ENCODE results near the gene IL1RAPL1.

Gene IL1RAPL1

DNA sequence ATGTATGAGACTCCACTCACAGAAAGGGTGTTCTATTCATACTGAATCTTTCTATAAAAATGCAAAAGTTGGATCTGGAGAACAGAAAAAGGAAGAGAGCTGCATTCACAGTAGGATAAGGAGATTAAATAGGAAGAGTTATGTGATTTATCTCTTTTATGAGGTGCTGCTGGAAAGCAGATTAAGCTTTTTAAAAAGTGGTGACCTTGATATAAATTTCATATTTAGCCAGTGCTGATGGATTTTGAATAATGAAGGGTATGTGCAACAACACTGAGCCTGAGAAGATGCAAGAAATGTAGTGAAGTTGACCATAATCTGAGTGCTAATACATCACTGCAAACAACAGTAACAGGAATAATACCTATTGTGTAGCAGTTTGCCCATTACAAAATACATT, 795.6 kb downstream of the IL1RAPL1 start:
- in situ Hi-C loops (cut with MboI; ENCODE audit: low sequenced_read_pairs) = no loop called here

DNA sequence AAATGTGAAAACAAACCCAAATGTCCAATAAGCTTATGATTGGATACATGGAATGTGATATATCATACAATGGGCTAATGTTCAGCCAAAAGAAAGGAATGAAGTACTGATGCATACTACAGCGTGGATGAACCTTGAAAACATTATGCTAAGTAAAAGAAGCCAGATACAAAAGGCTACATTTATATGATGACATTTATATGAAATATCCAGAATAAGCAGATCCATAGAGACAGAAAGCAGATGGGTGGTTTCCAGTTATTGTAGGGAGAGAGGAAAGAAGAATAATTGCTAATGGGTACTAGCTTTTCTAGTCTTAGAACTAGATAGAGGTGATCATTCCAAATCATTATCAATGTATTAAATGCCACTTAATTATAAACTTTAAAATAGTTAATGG, 801.3 kb downstream of the IL1RAPL1 start:
- in situ Hi-C loops (cut with MboI; ENCODE audit: low sequenced_read_pairs) = no loop called here

DNA sequence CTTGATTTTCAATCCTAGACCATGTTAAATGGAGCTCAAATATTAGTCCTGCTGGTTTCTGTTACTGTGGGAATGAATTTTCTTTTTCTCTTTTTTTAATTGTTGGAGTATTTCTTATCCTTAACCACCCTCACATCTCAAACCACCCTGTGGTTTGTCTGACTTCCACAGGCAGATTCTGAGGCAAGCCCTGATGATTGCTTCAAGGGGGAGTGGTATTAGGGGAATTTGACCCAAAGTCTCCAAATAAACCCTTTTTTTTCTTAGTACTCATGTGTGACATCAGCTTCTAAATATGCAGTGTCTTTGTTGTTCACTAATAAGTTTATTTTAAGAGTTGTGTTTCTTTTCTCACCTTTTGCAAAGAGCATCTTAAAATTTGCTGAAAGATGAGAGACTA, 810.3 kb downstream of the IL1RAPL1 start:
- in situ Hi-C loops (cut with MboI; ENCODE audit: low sequenced_read_pairs) = no loop called here

DNA sequence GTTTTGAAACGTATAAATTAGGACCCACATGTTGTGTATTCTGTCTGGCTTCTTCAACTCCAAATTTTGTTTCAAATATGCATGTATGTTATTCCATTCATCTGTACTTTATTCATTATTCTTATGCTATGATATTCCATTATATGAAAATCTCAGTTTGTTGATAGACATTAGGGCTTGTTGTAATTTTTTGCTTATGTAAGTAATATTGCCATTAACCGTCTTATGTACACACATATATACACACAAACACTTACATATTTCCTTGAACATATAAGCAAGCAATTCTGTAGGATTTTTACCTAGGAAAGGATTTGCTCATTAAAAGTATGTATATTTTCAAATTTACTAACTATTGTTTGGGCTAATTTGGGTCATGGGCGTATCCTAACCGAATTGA, 820.1 kb downstream of the IL1RAPL1 start:
- in situ Hi-C loops (cut with MboI; ENCODE audit: low sequenced_read_pairs) = no loop called here

DNA sequence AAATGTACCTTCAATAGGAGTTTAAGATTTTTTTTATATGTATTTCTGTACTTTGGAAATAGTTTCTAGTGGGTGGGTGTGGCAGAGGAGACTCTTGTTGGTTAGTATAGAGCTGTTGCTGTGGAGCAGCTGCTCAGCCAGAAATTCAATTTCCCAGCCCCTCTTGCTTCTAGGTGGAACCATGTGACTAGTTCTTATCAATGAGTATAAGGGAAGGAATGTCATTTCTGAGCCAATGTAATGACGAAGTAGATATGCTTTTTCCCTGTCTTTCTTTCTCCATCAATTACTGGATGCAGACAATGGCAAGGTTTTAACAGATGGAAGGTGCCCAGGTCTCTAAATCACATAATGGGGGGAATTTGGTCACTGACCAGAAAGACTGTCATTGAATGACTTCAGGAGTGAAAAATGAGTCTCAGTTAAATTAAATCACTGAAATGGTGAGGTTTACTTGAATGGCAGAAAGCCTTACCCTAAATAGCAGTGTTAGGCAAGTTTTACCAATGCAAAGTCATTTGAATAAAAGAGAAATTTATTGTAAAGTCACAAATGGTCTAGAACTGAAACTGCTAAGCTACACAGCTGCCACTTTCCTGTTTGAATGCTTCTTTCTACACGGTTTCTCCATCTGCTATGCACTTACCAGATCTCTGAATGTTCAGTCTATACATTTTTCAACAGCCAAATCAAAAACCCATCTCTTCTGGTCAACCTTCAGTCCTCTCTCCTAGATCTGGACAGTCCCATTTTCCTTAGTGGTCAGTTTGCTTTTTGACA, 832.7 kb downstream of the IL1RAPL1 start:
- in situ Hi-C loops (cut with MboI; ENCODE audit: low sequenced_read_pairs) = no loop called here

DNA sequence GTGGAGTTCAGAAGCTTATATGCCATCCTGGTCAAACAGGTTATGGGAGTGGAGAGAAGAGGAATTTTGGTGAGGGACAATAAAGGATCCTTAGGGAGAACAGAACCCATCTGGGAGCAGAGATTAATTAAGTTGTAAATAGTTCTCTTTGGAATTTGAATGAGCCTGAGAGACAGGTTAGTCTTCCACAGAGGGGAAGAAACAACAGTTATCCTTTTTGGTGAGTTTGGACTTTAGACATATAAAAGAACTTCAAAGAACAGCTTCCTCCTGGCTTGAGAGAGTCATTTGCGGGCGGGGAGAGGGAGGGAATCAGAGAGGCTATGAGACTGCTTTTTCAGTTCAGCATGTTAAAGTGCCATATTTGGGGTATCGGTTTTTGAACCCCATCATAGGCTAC, 834.8 kb downstream of the IL1RAPL1 start:
- in situ Hi-C loops (cut with MboI; ENCODE audit: low sequenced_read_pairs) = no loop called here

DNA sequence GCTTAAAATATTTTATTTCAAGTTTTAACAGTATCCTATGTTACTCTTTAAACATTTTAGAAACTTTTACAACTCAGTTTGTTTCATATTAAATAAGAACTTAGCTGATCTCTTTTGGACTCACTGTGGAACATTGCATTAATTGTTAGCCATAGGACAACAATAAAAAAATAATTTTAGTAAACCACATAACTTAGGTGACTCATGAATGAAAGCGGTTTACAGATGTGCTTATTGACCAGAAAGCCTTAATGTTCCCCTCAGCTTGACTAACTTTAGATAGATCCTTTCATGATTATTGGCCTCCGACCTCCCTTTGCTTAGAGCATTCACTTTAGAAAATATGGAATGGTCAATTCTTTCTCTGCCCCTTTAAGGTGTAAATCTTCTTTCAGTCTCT, 844.6 kb downstream of the IL1RAPL1 start:
- in situ Hi-C loops (cut with MboI; ENCODE audit: low sequenced_read_pairs) = no loop called here

DNA sequence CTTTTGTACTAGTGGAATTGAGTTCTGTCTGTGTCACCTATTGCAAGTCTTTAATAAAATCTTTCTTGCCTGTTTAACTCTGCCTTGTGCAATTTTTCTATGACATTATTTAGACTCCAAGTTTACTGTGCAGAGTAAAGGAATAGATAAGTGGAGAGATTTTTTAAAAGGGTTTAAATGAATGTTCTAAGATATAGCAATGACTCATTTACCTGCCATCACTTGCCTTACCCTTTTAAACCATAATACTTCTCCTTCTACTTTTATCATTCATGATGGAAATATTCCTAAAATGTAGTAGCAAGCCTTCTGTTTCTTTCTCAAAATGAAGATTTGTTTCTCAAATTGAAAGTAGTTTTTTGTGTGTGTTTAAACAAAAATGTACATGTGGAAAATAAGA, 845.3 kb downstream of the IL1RAPL1 start:
- in situ Hi-C loops (cut with MboI; ENCODE audit: low sequenced_read_pairs) = no loop called here

DNA sequence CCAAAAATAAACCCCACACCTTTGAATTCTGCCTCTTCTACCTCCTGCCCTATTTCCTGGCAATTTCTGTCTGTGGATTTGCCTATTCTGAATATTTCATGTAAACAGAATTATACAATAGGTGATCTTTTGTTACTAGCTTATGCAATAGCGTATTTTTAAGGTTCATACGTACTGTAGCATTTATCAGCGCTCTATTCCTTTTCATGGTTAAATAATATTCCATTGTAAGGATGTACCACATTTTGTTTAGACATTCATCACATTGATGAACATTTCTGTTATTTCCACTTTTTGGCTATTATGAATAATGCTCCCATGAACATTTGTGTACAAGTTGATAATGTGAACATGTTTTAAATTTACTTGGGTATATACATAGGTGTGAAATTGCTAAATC, 847.7 kb downstream of the IL1RAPL1 start:
- in situ Hi-C loops (cut with MboI; ENCODE audit: low sequenced_read_pairs) = no loop called here

DNA sequence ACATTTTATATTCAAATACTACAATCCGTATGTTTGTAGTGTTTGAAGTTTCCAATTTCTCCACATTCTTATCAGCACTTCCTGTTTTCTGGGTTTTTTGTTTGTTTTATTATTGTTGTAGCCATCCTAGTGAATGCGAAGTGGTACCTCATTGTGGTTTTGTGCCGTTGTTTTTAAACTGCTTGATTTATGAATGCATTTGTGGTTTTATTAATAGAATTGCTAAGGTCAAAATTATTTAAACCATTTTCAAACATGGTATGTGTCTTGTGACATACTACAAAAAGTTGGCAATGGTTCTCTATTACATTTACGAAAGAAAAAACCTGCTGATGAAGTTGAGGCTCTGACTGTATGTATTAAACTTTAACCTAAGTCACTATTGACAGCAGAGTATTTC, 848.1 kb downstream of the IL1RAPL1 start:
- in situ Hi-C loops (cut with MboI; ENCODE audit: low sequenced_read_pairs) = no loop called here

DNA sequence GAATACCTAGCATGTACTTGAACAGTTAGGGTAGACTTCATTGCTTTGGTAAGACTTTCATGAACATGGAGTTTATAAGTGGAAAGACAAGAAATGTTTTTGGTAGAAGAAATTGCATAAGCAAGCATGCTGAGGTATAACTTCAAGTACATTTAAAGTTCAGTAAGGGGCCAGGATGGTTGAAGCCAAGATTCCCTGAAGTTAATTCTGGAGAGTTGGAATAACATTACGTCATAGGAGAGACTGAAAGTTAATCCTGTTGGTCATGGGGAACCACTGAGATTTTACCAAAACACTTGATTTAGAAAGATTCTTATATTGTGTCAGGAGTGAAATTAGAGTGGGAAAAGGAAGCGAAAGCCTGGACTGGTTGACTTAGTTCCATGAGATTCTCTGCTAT, 860.6 kb downstream of the IL1RAPL1 start:
- in situ Hi-C loops (cut with MboI; ENCODE audit: low sequenced_read_pairs) = no loop called here

DNA sequence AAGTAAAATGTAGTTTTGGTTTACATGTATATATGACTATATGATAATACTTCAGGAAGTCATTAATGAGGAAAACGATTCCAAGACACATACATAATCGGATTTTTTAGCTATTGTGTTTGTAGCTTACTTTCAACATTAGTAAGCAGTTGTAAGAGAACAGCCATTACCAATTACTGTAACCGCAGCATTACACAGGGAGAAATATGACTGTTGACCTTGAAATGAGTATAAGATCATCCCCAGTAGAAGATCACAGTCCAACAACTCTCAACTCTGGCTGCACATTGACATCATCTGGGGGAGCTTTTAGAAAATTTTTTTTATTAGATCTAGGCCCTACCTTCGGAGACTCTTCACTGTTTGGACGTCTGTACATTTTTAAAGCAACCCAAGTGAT, 866.1 kb downstream of the IL1RAPL1 start:
- in situ Hi-C loops (cut with MboI; ENCODE audit: low sequenced_read_pairs) = no loop called here

DNA sequence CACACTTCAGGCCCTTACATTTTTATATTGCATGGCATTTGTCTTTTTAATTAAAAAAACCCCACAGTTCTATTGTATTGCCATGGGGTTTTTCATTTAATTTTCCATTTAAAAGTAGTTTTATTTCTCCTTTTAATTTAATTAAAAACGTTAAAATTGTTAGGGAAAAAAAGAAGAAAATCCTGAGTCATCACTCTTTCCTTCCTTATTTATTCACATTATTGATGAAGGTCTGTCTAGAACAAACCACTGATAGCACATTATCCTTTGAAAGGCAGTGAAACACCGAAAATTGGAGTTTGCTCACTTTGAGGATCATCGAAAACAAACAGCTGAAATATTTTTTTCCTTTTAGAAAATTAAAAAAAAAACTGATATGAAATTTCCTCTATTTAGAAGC, 868.5 kb downstream of the IL1RAPL1 start:
- in situ Hi-C loops (cut with MboI; ENCODE audit: low sequenced_read_pairs) = no loop called here

DNA sequence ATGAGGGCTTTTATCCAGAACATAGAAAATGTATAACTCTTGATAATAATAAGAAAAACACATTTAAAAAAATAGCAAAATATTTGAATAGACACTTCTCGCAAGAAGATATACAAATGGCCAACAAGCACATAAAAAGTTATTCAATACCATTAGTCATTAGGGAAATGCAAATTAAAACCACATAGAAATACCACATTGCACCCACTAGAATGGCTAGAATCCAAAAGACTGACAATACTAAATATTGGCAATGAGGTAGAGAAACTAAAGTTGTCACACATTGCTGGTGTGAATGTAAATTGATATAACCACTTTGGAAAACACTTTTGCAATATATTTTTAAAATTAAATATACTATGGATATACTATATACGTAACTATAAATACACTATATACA, 873.8 kb downstream of the IL1RAPL1 start:
- in situ Hi-C loops (cut with MboI; ENCODE audit: low sequenced_read_pairs) = no loop called here

DNA sequence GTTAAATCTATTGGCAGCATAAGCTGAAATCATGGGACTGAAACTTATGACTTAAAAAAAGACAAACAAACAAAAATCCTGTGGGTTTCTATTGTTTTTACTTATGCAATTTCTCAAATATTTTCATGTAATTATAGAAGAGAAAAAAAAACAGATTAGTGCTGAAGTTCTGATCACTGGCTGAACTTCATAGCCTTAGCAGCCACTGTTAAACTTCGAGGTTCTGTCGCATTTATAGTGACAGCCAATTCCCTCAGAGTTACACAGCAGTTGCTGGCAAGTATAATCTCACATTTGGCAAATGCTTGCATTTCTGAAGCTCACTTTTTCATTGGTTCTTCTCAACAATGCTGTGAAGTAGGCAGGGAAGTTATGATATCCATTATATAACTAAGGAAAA, 879.2 kb downstream of the IL1RAPL1 start:
- in situ Hi-C loops (cut with MboI; ENCODE audit: low sequenced_read_pairs) = no loop called here

DNA sequence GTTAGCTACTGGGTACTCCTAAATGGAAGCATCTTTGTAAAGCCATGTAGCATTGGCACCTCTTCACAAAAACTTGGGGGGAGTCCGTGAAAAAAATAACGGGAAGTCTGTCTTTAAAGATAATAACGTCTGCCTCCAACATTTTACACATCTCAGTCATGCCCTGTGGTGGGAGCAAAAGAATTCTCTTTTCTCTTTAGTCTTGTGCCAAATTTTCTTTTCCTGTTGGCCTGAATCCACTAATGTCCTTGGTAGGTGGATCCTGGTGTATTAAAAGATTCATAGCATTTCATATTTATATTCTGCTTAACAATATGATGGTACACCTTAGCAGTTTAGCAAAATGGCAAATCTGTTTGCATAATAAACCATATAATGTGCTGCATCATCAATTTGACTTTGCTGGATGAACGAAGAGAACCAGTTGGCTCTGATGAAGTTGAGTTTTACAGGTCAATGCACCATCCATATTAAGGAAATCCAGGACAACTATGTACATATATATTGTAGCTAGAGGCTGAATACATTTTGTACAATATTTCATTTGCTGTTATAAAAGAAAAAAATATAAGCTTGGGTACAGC, 881.8 kb downstream of the IL1RAPL1 start:
- in situ Hi-C loops (cut with MboI; ENCODE audit: low sequenced_read_pairs) = no loop called here

DNA sequence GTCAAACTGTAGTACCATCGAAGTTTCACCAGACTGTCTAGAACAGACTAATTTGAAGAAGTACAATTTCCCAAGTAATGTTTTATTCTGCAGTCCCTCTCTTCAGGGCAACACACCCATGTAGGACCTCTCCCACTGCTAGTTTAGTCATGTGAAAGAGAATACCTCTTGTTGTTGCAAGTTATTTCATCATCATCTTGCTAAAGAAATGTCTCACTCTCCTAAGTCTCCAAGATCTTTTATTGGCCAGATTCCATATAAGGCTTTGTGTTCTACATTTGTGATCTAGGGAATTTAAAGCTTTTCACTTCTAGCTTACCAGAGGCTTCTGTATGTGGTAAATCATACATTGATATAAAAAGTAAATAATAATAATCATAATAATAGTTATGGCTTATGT, 882.8 kb downstream of the IL1RAPL1 start:
- in situ Hi-C loops (cut with MboI; ENCODE audit: low sequenced_read_pairs) = no loop called here

DNA sequence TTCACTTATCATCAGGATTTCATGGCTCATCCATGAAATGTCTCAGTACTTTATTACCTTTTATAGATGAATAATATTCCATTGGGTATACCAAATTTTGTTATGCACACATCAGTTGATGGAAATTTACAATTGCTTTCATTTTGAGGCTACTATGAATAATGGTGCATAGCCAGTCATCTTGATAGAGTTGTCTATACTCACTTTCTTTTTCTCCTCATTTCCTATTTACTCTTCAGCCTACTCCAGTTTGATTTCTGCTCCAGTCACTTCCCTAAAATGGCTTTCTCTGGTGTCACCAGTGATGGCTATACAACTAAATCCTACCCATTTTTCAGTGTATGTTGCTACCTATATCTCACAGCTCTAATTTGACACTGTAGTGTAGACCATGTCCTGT, 884.6 kb downstream of the IL1RAPL1 start:
- in situ Hi-C loops (cut with MboI; ENCODE audit: low sequenced_read_pairs) = no loop called here

DNA sequence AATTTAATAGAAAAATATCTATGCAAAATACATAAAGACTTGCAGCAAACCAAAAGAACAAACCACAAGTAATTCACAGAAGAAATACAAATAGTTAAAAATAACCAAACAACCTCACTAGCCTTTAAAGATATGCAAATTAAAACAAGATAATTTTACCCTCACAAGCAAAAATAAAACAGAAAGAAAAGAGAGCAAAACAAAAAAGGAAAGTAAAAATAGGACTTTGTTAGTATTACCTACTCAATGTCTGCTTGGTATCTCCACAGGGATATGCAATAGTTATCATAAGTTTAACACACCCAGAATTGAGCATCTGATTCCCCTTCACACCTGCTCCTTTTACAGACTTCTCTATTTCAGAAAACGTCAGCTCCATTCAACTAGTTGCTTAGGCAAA, 890.6 kb downstream of the IL1RAPL1 start:
- in situ Hi-C loops (cut with MboI; ENCODE audit: low sequenced_read_pairs) = no loop called here

DNA sequence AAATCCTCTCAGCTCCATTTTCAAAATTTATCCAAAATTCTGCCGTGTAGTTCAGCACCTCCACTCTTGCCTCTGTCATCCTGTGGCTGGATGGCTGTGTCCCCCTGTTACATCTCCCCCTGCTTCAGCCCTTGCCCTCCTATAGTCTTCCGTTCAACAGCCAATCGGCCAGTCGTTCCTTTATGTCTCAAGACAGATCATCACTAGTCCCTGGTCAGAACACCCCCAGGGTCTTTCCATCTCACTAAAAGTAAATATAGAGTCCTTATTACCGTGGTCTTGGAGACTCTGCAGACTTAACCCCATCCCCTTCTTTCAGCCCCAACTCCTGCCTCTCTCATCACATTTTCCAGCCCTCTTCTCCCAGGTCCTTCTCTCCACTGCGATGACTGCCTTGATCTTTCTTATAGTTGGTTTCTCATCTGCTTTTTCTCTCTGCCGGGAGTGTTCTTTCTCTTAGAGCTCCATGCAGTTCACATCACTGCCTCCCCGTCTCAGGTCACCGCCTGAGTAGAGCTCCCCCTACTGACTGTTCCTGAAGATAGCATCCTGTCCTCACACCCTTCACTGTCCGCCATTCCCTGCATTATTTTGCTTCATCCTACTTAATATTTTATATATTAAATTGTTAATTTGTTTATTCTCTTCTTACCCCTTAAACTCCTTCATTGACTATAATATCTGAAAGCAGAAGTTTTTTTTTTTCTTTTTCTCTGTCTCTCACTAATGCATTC, 891.3 kb downstream of the IL1RAPL1 start:
- in situ Hi-C loops (cut with MboI; ENCODE audit: low sequenced_read_pairs) = no loop called here

DNA sequence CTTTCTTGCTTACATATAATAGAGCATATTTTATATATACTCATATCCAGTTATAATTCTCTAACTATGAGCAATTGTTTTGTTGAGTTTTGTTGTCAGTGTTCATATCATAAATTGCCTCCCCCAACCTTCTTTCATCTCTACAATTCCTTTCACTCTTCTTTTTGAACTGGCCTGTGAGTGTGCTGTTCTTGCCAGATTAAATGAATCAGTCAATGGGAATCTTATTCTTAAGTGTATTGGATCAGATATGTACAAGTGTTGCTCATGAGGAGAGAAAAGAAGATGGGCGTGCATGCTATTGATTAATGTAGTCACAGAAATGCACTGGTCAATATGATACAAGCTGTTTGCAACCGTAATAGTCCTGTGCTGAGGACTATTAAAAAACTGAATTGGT, 900.0 kb downstream of the IL1RAPL1 start:
- in situ Hi-C loops (cut with MboI; ENCODE audit: low sequenced_read_pairs) = no loop called here

DNA sequence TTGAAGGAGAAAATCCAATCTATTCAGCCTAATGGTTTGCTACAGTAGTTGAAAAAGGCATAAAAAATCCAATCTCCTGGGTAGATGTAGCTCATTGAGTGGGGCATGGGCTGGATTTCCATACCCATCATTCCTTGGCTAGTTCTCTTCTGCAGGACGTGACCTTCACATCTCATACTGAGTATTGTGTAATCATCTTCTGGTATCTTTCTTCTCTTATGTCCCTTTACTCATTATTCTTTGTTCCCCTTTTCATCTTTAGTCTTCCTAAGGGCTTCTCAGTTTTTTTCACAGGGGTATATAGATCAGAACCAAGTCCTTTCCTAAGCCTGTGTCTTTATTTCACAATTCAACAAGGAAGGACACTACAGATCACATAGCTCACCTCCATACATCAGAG, 900.5 kb downstream of the IL1RAPL1 start:
- in situ Hi-C loops (cut with MboI; ENCODE audit: low sequenced_read_pairs) = no loop called here

Data from HL-60/S4 treated with retinoic acid at 250 ng/mL for 4 days and 3 days (cell line).